Omental fat pad (tissue), 4 donors: ENCODE results near the gene ADCY2. TPM values are rescaled to one million over a fixed set of nuclear protein-coding genes. Genes with fewer than 3 reads are reported as not detected.

Experiments used
- ATAC-seq: fragments of 150-250 bp; one replicate; pipeline ENCODE4 v1.9.1; 2016; ENCODE audit warnings: mild to moderate bottlenecking, moderate library complexity; ENCODE audit not compliant: low FRiP score
- DNase-seq: peaks from one replicate; pipeline ENCODE4 v3.0.0-alpha.2; 2019; ENCODE audit warnings: low spot score
- CTCF ChIP-seq, 3 donors: fragments of 450-650 bp; IDR thresholded peaks; one replicate each; pipeline ENCODE4 v1.5.1; 2016 to 2017; ENCODE audit warnings: antibody characterized with exemption in 3 of 3, mild to moderate bottlenecking in 3 of 3, moderate library complexity in 2 of 3
- total RNA-seq, 4 donors: library from RNA; depleted of rRNA; stranded (reverse); fragments of >200 nt; gene quantifications; one replicate each; pipeline ENCODE4 v1.1.0, GENCODE V29; 2016

The ADCY2 gene
- total RNA-seq, 4 donors from 2014 or later: 1.1 to 2.4 (median 1.7) TPM

- no peak for TF ChIP-seq CTCF (IDR thresholded peaks at IDR 0.05)
- ATAC-seq (no peak), DNase-seq (no peak)
Measured at GRCh38 chr5:7795306-7795705, 399.4 kb downstream of the ADCY2 start.

- no peak for TF ChIP-seq CTCF (IDR thresholded peaks at IDR 0.05)
- DNase-seq (no peak), ATAC-seq (no peak)
Measured at GRCh38 chr5:7801891-7802614, 406.1 kb downstream of the ADCY2 start.

GRCh38 chr5:7802855-7803254 is 406.9 kb downstream of the ADCY2 start:
- ATAC-seq (peak; percentile 30), DNase-seq (no peak)
- no peak for TF ChIP-seq CTCF (IDR thresholded peaks at IDR 0.05)

GRCh38 chr5:7803937-7804336 is 408.0 kb downstream of the ADCY2 start:
- no peak for DNase-seq
- TF ChIP-seq CTCF (IDR thresholded peaks at IDR 0.05): no peak
- no peak for ATAC-seq

GRCh38 chr5:7805379-7805778 is 409.4 kb downstream of the ADCY2 start:
- no peak for TF ChIP-seq CTCF (IDR thresholded peaks at IDR 0.05)
- DNase-seq (no peak), ATAC-seq (no peak)

- DNase-seq (no peak), ATAC-seq (no peak)
- no peak for TF ChIP-seq CTCF (IDR thresholded peaks at IDR 0.05)
Measured at GRCh38 chr5:7808998-7809397, 413.1 kb downstream of the ADCY2 start.

GRCh38 chr5:7811715-7812114 is 415.8 kb downstream of the ADCY2 start:
- DNase-seq (no peak), ATAC-seq (no peak)
- TF ChIP-seq CTCF (IDR thresholded peaks at IDR 0.05): no peak
